Measurements from ENCODE around the gene CIB1.
"Not testable (repeated sequence)": the region's sequence is repeated elsewhere in the genome, so short reads cannot be mapped to it uniquely, and the experiment has no call there.

DNA sequence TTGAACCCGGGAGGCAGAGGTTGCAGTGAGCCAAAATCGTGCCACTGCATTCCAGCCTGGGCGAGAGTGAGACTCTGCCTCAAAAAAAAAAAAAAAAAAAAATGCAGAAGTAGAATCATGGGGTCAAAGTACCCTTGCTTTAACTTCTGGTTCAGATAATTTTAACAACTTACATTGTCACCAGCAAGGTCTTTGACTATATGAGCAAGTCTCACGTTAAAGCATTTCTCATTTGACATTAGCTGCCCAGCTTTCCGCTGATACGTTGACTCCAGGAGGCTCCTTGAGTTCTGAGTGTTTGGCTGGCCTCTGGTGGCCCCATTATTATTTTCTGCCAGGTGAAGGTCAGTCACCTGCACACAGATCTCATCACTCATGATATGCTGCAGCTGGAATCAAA, 47.9 kb upstream of the CIB1 start:
- TF ChIP-seq, protein P1, sequence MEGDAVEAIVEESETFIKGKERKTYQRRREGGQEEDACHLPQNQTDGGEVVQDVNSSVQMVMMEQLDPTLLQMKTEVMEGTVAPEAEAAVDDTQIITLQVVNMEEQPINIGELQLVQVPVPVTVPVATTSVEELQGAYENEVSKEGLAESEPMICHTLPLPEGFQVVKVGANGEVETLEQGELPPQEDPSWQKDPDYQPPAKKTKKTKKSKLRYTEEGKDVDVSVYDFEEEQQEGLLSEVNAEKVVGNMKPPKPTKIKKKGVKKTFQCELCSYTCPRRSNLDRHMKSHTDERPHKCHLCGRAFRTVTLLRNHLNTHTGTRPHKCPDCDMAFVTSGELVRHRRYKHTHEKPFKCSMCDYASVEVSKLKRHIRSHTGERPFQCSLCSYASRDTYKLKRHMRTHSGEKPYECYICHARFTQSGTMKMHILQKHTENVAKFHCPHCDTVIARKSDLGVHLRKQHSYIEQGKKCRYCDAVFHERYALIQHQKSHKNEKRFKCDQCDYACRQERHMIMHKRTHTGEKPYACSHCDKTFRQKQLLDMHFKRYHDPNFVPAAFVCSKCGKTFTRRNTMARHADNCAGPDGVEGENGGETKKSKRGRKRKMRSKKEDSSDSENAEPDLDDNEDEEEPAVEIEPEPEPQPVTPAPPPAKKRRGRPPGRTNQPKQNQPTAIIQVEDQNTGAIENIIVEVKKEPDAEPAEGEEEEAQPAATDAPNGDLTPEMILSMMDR (IDR thresholded peaks at IDR 0.05) = not testable (repeated sequence)
- TF ChIP-seq EP300, POLR2A (IDR thresholded peaks at IDR 0.05): not testable (repeated sequence)
